NCI-H2171 (cell line): ENCODE results near the gene CFAP61.
"Not testable (repeated sequence)": the region's sequence is repeated elsewhere in the genome, so short reads cannot be mapped to it uniquely, and the experiment has no call there.

Experiments used
- DNase-seq: peaks from one replicate; lab custom pipeline; 2025; lab: John Stamatoyannopoulos, UW

Gene CFAP61

DNA sequence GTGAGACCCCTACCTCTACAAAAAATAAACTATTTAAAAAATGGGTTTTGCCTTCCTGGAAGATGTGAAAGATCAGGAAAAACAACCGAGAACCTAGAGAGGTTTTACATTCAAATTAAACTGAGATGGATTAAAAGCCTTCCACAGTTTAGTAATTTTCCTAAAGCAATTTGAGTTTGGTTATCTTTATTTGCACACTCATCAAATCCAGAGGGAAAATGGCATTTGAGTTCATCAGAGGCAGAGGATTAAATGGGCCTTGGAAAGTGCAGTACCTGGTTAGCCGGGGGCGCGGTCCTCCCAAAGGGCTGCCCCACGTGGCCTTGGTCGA is 158.6 kb downstream of the CFAP61 start:
- DNase-seq = no peak

DNA sequence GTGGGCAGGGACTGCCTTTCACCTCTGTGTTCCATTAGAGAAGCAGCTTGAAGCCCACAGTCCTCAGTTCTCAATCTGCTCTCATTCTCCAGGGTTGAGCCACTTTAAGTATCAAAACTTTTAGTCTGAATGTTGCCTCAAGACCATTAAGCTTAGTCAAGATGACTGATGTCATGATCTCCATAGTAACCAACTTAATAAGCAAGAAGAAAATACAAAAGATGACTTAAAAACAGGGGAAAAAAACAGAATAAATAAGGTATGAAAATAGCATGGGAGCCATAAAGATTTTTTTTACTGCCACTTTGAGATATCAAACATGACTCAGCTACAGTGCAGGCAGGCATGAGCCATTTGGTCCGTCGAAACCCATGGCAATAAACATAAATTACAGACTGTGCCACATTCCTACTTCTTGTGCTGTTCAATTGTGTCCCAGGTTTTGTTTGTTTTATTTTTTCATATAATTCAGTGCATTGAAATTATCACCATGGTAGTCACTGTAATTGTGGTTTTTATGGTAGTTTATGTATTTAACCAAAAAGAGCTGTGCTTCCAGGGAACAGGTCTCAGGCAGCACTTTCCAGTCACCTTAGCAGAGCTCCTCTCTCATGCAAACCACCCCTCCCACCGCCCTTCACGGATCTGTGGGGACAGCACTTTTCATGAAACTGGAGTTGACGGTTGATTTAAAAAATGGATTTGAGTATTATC is 159.1 kb downstream of the CFAP61 start:
- DNase-seq = no peak

DNA sequence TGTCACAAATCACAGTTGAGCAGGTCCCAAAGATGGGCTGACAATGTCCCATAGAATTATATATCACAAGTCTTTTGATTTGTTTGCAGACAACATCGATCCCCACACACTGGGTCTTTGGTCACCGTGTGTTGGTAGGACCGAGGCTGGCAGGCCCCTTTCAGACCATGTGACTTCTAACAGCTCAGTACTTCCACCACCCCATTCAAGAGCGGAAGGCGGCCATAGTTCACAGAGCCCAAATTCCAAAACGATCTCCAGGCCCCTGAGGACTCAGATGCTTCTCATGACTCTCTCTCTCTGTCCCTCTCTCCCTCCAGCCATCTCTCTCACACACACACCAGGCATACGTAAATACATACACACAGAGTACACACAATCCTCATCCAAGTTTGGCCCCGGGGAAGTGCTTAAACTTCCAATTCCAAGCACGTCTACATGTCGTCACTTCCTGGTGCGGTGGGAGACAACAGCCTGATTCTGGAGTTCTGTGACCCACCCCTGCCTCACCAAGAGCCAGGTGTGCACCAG is 159.7 kb downstream of the CFAP61 start:
- DNase-seq = no peak

DNA sequence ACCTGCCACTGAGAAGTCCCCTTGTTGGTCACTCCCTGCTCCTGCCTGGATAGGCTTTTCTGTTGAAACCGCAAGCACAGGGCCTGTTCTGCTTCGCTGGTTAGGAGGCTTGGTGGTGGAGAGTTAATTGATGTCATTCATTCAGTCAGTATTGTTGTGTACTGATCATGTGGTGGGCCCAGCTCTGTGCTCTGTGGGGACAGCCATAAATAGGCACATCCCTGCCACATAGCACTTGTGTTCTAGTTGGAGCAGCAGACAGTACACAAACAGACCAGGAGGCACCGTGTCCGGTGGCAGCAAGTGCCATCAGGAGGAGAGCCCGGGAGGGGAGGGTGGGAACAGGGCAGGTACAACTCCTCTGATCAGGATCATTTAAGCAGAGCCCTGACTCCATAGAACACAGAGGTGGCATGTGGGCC is 160.4 kb downstream of the CFAP61 start:
- no peak for DNase-seq

DNA sequence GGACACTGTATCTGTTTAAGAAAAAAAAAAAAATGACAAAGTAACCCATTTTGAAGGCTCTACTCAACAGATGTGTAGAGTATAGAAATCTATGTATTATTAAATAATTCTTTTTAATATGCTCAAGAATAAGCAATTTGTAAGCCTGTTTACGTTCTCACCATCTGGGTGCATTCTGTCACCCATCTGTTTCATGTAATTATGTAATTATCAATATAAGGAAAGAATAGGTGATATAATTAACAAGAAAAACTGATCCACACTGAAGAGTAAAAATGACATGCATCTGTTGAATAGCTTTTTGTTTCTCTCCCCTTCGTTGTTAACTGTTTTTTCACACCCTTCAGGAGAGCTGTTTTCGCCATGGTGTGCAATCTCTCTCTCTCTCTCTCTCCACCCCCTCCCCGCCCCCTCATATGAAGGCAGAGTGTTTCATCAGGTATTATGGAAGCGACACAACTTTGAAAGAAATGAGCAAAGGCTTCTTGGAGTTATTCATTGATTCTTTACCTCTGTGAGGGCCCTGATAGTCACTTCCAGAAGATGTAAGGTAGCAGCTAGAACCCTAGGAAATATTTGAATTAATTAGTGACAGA is 161.3 kb downstream of the CFAP61 start:
- peak; percentile 87 for DNase-seq

DNA sequence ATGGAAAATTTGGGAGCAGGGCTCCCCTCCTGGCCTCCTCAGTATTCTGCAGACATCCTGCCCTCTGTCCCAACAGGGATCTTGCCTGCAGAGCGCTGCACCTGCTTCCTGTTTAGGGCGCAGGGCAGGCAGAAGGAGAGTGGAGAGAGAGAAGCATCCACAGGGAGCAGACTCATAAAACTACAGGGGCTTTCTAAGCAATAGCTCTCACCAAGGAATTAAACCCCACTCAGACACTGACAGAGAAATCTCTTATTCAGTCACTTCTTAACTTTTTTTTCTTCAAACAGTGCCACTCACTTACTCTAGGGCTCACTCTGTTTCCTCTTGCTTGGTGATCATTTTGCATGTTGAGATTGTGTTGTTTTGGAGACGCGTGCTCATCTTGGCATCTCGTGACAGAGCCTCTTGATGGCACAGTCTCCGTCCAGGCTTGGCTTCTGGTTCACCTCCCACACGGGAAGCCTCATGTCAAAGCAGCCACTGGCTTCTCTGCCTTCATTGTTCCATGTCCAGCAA is 162.5 kb downstream of the CFAP61 start:
- peak; percentile 65 for DNase-seq

DNA sequence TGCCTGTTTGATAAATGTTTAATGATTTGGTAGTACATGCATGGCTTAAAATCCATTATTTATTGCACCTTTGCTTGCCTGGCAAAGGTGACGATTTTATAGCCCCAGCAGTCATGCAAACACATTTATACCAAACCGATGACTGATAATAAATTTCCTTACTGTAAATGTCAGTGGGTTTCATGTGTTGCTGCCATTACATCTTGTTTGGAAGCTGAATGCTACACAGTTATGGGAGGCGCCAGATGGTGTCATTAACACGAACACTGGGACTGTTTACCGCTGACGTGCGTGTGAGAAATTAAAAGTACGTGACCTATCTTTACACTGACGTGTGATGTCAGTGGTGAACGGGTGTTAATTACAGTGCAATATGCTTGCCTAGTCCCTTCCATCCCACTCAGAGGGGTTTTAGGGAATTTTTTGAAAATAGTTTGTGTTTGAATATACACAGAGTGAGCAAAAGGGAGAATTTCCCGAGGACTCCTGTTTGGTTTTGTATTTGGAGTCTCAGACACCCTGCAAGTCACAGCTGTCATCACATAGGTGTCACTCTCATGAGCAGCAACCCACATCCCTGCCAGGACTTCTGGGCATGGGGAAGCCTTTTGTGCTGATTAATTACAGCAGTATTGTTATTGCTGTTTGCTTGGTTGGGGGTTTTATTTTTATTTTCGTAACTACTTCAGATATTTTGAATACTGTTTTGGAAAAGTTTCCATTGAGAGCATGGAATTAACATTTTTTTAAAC is 163.8 kb downstream of the CFAP61 start:
- peak; percentile 98 for DNase-seq

DNA sequence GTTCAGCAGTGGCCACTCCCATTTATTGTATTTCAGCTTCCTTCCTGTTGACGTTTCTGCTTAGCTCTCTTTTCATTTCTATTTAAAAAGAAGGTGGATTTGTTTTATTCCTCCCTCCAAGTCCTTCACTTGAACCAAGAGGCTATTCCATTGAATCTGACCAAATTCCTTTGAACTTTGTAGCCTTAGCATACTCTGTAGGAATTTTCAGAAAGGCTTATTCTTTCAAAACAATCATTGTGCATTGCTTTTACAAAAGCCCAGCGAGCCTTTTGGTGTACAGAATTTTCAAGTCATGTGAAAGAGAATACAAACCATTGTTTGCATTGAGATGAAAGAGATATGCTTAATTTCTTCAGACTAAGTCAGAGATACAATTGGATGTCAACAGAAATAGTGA is 164.6 kb downstream of the CFAP61 start:
- no peak for DNase-seq

DNA sequence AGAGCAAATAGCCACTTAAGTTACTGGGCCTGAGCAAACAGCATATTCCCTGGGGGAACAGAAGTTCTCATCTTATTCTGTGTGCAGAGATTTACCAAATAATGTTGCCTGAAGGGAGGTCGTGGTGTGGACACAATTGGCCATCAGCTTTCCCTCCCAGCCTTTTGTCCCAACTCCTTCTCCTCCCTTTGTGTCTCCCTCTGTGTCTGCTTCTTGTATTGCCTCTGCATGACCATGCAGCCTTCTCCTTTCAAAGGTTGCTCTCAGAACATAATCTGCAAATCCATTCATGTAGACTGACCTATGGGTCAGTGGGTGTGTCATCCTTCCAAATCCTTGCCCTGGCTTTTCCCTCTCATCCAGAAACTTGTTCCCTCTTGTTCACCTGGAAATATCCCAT is 165.3 kb downstream of the CFAP61 start:
- DNase-seq = no peak

DNA sequence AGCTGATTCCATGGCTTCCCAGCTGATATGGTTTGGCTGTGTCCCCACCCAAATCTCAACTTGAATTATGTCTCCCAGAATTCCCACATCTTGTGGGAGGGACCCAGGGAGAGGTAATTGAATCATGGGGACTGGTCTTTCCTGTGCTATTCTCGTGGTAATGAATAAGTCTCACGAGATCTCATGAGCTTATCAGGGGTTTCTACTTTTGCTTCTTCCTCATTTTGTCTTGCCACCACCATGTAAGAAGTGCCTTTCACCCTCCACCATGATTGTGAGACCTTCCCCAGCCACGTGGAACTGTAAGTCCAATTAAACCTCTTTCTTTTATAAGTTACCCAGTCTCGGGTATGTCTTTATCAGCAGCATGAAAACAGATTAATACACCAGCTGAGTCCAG is 165.8 kb downstream of the CFAP61 start:
- DNase-seq = not testable (repeated sequence)

DNA sequence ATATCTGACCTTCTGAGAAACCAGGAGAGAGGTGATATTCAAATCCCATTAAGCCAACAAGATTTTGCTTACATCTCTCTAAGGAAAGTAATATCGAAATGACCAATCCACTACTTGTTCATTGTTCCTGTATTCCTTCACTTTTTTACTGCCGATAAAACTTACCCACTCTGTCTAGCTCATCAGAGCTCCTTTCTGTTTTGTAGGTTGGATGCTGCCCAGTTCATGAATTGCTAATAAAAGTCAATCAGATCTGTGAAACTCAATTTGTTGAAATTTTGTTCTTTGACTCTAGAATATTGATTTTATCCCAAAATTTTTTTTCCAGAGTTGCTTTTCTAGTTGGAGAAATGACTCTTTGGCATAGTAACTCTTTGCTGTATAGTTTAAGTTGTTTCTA is 166.7 kb downstream of the CFAP61 start:
- no peak for DNase-seq

DNA sequence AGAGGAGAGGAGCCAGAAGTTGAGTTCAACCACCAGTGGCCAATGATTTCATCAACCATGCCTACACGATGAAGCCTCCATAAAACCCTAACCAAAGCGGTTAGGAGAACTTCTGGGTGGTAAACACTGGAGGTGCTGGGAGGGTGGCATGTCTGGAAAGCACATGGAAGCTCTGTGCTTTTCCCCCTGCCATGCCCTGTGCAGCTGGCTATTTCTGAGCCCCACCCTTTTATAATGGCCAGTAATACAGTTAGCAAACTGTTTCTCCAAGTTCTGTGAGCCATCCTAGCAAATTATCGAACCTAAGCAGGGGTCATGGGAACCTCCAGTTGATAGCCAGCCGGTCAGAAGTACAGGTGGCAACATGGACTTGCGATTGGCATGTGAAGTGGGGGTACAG is 167.8 kb downstream of the CFAP61 start:
- DNase-seq = no peak

DNA sequence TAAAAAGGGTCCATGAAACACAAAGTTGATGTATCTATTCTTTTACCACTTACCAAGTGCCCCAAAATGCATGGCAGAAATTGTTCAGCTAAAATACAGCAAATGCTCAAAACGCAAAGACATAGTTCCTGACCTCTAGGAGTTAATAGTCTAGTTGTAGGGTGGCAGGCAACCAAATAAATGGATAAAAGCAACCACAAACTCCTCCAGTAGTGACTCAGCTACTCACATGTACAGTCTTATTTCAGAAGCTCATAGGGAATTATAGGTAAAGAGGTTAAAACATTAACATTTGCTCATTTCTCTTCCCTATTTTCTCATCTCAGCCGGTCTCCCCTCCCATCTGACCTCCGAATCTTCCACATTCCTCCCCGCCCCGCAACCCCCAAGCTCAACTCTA is 171.6 kb downstream of the CFAP61 start:
- DNase-seq = no peak

DNA sequence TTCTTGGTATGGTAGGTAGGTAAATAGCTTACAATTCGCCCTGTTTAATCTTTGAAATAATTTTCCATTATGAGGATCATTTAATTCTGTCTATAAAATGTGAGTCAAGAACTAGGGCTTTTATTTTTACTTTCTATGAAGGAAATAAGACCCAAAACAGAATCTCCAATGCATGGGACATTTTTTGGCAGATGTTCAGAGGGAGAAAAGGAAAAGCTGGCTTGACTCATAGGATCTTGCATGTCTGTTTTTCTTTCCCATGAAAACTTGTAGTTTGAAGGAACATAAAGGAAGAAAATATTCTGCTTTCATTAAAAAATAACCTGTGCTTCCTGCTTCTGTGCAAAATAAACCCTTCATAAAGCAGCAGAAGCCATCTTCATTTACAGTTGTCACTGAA is 172.5 kb downstream of the CFAP61 start:
- no peak for DNase-seq

DNA sequence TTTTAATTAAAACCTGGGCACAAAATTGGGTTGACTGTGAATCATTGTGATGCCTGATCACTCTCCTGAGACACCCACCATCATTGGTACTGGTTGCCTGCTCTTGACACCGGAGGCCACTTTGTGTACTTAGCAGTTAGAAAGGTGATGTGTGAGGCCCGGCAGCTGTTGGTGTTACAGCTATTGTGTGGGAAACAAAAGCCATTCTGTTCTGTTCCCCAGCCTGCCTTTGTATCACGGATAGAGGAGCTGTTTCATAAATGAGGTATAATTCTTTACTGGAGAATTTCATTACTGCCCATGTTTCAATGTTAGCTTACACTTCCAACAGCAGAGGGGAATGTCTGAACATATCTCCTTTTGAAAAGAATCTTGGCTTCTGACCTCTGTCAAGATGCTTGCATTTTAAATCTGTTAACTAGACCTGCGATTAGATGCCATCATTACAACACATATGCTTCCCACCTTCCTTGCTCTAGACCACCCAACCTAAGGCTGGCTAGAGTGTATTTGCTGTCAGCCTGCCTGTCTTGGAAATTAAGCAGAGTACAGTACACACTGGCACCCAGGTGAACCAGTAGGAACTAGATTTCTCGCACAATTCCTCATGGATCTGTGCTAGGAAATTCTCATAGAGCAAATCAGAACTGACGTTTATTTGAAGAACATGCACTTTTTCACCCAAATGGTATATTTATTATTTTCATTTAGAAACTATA is 173.2 kb downstream of the CFAP61 start:
- peak; percentile 33 for DNase-seq

DNA sequence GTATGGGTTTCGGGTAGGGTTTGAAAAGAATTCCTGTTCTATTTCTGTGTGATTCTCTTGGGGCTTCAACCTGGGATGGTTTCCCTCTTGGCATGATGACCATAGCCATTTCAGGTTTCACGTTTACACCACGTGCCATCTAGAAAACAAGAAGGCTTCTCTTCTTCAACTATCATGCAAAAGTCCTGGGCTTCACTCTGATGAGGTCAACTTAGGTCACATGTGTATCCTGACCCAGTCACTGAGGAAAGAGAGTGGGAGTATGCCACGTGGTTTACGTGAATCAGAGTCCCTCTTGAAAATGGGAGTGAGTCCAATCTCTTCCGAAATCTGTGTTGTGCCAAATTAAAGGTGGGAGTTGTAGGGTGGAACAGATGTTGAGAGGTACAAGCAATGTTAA is 174.2 kb downstream of the CFAP61 start:
- no peak for DNase-seq

DNA sequence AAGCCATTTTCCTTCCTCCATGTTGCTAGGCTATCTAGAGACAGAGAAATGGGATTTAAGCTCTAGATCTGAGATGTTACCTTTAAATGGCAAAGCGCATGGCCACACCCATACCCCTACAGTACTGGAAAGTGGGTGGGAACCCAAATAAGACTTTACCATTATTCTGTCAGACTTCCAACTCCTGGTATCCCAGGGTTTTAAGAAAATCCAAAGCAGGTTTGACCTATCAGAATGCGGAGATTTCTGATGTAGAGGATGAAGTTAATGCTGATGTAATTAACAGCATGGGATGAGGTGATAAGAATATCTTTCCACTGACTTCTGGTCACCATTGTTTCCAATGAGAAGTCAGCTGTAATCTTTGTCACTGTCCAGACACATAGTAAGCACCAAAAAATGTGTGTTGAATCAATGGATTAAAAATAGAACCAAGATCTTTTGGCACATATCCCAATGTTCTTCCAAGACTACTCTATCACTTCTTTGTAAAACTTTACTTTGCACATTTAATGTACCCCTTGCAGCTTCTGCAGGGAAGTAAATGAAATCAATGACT is 174.8 kb downstream of the CFAP61 start:
- DNase-seq = no peak

DNA sequence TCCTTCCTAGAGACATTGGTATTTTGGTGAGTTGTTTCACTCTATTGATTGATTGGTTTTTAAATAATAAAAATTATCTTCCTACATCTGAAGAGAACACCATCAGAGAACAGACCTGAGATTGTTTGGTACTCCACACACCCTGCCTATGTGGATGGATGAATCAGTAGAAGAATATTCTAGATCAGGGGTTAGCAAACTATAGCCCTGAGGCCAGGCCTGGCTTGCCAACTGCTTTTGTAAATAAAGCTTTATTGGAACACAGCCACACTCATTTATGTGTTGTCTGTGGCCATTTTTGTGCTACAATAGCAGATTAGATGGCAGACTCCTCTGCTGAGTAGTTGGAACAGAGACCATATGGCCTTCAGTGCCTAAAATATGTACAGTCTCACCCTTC is 176.0 kb downstream of the CFAP61 start:
- DNase-seq = no peak

DNA sequence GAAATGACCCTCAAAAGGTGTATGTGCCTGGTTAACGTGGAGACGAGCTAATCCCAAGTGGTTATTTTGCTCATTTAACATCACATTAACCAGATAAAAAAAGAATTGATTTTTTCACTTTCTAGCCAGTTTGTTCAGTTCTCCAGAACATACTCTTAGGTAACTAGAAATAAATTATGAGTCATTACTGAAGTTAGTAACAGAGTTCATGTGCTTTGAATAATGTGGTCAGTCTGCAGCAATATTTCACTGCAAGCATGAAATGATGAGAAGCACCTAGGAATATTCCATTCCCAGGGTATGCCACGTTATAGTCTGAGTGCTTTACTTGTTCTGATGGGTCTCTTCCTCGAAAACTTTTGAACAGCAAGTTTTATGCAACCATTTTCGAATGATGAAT is 177.3 kb downstream of the CFAP61 start:
- DNase-seq = no peak

DNA sequence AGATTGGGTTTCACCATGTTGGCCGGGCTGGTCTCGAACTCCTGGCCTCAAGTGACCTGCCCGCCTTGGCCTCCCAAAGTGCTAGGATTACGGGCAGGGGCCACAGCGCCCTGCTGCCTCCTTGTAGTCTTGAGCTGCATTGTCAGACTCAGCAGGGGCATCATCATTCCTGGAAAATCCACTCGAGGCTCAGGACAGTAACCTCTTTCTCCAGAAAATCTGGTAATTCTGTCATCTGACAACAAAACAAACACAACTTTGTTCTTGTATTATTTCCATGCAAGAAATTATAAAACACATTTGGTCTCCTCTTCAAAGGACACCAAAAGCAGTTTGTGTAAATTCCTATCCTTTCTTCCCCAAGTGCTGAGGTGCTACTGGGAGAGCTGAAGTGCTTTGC is 178.4 kb downstream of the CFAP61 start:
- no peak for DNase-seq

DNA sequence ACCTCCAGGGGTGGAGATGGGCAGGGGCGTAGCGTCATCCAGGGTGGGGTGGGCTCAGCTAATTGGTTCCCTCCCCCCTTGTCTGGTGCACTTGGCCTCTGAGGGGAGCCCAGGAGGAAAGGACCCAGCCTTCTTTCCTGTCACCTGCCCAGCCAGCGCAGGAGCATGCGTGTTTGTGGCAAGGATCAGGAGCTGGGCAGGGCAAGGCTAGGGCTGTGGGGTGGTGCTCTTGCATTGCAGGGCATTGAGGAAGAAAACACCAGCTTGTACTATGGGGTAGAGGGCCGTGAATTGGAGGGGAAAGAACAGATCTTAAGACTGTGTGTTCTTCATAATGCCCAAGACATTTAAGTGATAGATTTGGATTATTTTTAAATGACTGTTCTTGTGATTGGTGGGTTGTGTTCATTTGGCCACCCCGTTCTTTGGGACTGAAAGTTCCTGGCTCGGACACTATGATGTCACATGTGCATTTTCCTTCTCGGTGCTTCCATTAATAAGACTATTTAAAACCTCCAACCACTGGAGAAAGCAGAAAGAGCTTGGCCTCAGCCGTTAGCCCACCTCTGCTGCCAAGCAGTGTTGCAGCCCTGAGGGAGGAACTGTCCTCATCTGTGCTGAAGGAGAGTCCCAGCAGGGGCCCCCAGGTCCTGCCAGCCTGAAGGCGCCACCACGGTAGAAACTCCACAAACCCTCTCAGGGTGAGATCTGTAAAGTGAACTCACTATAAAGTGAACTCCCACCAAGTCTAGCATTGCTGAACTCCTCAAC is 179.4 kb downstream of the CFAP61 start:
- no peak for DNase-seq
